SK-N-MC (cell line): ENCODE data around the gene FSIP1.

Experiments used
- DNase-seq: peaks from one replicate; pipeline ENCODE4 v3.0.0-alpha.2; 2011; ENCODE audit warnings: low read depth, low spot score
- H3K27ac ChIP-seq: fragments of 200-600 bp; sonication (generic); 2 replicates; pipeline ENCODE4 v1.5.1; 2016; ENCODE audit warnings: mixed run types
- H3K36me3 ChIP-seq: fragments of 200-600 bp; sonication (generic); 2 replicates; pipeline ENCODE4 v1.6.1; 2017; ENCODE audit warnings: antibody characterized with exemption, low read length, mixed read lengths; ENCODE audit not compliant: insufficient read depth
- H3K4me3 ChIP-seq: fragments of 200-600 bp; sonication (generic); 2 replicates; pipeline ENCODE4 v1.5.1; 2016
- H3K9ac ChIP-seq: fragments of 200-600 bp; sonication (generic); 2 replicates; pipeline ENCODE4 v1.8.0; 2017; ENCODE audit warnings: mixed run types, mixed read lengths; ENCODE audit not compliant: insufficient read length
- H3K9me3 ChIP-seq: fragments of 200-600 bp; sonication (generic); 2 replicates; pipeline ENCODE4 v1.6.1; 2017; ENCODE audit warnings: low read depth, mild to moderate bottlenecking, antibody characterized with exemption, low read length, moderate library complexity, mixed read lengths
- EZH2 ChIP-seq: fragments of 200-600 bp; sonication (generic); IDR thresholded peaks from one replicate; pipeline ENCODE4 v1.6.1; 2017; ENCODE audit warnings: antibody characterized with exemption
- FOXP2 ChIP-seq: optimal IDR thresholded peaks from 2 replicates; pipeline ENCODE3; 2011; ENCODE audit warnings: mild to moderate bottlenecking, moderate library complexity; ENCODE audit not compliant: insufficient read depth; ENCODE audit errors: extremely low read length, control extremely low read depth
- POLR2AphosphoS5 ChIP-seq: IDR thresholded peaks from 2 replicates; pipeline ENCODE4 v1.6.1; 2012; ENCODE audit warnings: mild to moderate bottlenecking, low read depth, low read length, borderline replicate concordance

FSIP1 gene

DNA sequence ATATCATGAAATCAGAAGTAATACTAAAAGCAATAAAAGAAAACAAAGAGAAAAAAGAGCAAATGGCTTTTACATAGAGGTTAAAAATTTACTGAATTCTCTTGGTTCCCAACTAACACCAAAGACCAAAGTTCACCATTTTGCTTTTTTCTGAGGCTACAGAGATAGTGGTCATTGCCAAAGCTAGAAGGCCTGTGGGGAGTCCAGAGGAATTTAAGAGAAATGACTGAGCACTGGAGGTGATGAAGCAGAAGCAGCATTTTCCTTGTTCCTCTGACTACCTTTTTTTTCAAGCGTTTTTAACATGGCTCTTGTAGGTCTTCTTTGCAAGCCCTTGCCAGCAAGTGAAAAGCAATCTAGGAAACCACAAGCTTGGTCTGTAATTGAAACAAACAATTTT is 143.6 kb downstream of the FSIP1 start:
- Histone ChIP-seq H3K9me3 (no peaks in the 10 kb centered on the region), H3K27ac (no peak overlapping the region), H3K9ac (no peak overlapping the region), H3K36me3 (no peaks in the 10 kb centered on the region), H3K4me3 (no peak overlapping the region)
- TF ChIP-seq FOXP2 = no peak
- no peak for TF ChIP-seq POLR2AphosphoS5
- no peak for TF ChIP-seq EZH2
- DNase-seq = no peak

DNA sequence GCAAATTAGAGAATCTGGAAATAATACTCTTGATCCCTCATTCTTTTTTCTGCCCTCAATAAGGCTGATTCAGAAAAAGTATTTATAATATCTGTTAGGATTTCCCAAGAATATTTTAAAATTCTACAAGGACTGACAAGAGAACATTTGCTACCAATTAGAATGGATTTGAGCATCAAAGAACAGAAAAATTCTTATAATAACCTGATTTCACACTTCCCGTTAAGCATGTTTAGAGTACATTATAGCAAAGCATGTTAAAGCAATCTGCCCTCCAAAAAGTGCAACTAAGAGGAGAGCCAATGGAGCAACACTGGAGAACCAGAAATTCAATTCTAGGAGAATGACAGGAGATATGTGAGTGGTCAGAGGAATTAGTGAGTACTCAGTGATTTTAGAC is 144.6 kb downstream of the FSIP1 start:
- no peak overlapping the region for H3K9ac ChIP-seq
- H3K9me3 ChIP-seq = no peaks in the 10 kb centered on the region
- no peak overlapping the region for H3K4me3 ChIP-seq
- no peak for DNase-seq
- H3K27ac ChIP-seq = no peak overlapping the region
- H3K36me3 ChIP-seq = no peaks in the 10 kb centered on the region
- no peak for TF ChIP-seq FOXP2
- TF ChIP-seq EZH2 = no peak
- no peak for TF ChIP-seq POLR2AphosphoS5

DNA sequence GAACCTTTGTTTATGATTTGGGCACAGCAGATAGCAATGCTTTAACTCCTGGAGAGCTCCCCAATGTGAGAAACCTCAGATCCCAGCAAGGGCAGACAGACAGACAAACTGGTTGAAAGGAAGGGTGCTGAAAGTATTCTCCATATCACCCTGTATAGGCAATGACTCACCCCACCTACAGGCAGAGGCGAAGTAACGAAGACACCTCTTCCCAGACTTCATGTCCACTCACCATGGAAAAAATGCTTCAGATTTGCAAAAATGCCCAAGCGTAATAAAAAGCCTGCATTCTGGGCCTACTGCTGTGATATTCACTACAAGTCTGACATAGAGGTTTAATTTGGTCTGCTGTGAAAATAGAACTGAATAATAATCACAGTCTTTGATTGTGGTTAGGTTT is 151.3 kb downstream of the FSIP1 start:
- Histone ChIP-seq H3K9ac (no peak overlapping the region), H3K27ac (no peak overlapping the region), H3K9me3 (no peaks in the 10 kb centered on the region), H3K4me3 (no peak overlapping the region), H3K36me3 (no peaks in the 10 kb centered on the region)
- no peak for DNase-seq
- TF ChIP-seq POLR2AphosphoS5 (no peak), FOXP2 (no peak), EZH2 (no peak)

DNA sequence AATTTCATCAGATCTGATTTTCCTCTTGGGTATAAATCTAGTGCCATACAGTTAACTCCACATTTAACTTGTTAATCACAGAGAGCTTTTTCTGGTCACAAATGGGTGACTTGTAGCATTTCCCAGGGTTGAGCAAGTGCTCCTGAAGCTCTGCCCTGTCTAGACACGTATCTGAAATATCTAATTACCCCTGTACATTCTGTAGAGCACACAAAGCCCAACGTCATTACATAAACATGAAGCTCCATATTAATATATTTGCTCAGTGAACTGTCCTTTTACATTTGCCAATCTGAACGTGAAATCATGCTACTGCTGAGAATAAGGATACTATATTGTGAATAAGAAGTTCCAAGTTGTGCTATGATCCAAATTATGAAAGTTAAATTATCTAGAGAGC is 152.7 kb downstream of the FSIP1 start:
- TF ChIP-seq FOXP2 (no peak), EZH2 (no peak), POLR2AphosphoS5 (no peak)
- H3K9ac ChIP-seq = no peak overlapping the region
- no peaks in the 10 kb centered on the region for H3K36me3 ChIP-seq
- H3K9me3 ChIP-seq = no peaks in the 10 kb centered on the region
- no peak for DNase-seq
- H3K4me3 ChIP-seq = no peak overlapping the region
- H3K27ac ChIP-seq = no peak overlapping the region

DNA sequence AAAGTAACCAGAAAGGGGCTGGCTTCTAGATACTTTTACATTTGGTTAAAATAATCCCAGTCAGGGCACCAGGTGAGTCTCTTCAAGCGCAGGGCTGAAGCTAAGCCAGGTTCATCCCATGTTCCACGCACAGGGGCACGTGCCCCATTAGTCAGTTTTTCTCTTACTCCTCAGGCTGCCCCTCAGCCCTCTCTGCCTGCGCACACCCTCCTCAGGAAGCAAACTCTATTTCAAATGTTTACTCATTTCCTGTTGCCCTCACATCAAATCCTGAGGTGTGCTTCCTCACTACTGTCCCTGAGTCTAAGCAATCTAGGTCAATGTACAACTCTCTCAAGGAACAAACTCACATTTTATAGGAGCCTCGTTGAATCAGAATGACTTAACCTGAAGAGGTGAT is 153.3 kb downstream of the FSIP1 start:
- no peaks in the 10 kb centered on the region for H3K36me3 ChIP-seq
- H3K9ac ChIP-seq = no peak overlapping the region
- no peak for DNase-seq
- no peak overlapping the region for H3K27ac ChIP-seq
- H3K9me3 ChIP-seq = no peaks in the 10 kb centered on the region
- H3K4me3 ChIP-seq = no peak overlapping the region
- no peak for TF ChIP-seq FOXP2

DNA sequence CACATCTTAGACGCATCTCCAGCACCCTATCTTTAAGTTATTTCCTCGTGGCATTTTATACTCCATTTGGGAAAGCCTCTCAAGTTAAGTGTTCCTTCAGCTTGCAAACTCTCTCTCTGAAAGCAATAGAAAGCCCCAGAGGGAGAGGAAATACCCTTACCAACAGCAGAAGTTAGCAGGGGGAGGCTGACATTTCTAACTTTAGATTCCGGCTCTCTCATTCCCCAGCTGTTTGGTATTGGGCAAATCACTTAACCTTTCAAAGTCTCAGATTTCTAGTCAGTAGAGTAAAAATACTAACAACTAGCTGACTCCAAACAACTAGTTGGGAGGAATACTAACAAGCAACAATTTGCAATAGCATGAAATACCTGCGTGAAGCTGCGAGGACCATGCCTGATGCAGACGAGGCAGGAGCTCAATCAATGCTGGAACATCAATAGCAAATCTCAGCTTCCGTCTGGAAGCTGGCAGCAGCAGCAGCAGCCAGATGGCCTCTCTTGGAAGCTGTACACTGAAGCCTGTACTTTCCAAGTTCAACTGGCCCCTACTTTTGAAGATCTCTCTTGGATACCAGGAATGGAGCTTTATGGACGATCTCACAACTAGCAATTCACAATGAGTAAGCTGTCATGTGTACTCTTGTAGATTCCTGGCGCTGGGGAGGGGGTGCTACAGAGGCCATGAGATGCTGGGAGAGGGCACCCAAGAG is 153.9 kb downstream of the FSIP1 start:
- H3K27ac ChIP-seq = no peak overlapping the region
- H3K9me3 ChIP-seq = no peaks in the 10 kb centered on the region
- TF ChIP-seq EZH2 = no peak
- no peak for TF ChIP-seq FOXP2
- no peak for TF ChIP-seq POLR2AphosphoS5
- H3K4me3 ChIP-seq = no peak overlapping the region
- DNase-seq = no peak
- peak overlapping the region; percentile 6 for H3K9ac ChIP-seq
- H3K36me3 ChIP-seq = no peaks in the 10 kb centered on the region

DNA sequence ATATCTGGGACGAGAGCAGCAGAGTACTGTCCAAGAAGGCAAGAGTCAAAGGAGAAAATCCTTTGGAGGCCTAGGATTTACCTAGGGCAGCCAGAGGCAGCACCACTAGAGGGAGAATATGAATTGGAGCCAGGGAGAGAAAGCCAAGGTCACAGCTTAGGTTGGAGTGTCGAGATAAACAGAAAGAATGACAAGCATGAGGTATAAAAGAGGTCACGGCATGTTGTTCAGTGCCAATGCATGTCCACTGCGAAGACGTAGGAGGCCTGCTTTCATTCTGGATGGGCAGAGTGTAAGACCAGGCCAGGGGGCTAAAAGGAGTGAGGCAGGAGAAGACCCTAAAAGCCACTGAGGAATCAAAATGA is 154.5 kb downstream of the FSIP1 start:
- DNase-seq = no peak
- Histone ChIP-seq H3K27ac (no peak overlapping the region), H3K9me3 (no peaks in the 10 kb centered on the region), H3K36me3 (no peaks in the 10 kb centered on the region), H3K9ac (no peak overlapping the region), H3K4me3 (no peak overlapping the region)
- TF ChIP-seq POLR2AphosphoS5 (no peak), EZH2 (no peak), FOXP2 (no peak)

DNA sequence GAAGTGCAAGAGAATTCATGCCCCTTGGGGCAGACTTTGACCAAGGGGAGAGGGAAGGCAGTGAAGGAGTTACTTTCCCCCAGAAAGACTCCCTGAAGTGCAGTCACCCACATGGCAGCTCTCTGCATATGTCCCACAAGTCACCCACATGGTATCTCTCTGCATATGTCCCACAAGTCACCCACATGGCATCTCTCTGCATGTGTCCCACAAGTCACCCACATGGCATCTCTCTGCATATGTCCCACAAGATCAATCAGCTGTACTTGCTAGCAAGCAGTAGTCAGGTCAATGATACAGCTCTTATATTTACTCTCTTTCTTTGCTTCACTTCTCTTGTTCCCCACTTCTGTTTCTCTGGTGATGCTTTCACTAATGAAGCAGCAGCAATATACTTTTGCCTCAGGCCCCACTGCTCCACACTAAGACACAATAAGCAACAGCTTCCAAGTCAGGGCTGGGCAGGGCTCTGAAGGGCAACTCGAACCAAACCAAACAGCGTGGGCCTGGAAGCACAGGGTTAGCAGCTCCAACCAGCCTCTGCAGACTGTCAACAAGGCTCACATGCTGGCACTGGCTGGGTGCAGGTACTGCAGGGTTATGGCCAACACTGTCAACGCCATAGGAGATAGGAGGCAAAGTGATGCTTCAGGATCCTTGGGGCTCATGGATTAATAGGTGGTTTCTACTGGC is 155.0 kb downstream of the FSIP1 start:
- Histone ChIP-seq H3K36me3 (no peaks in the 10 kb centered on the region), H3K27ac (no peak overlapping the region), H3K9ac (no peak overlapping the region), H3K9me3 (no peaks in the 10 kb centered on the region), H3K4me3 (no peak overlapping the region)
- TF ChIP-seq FOXP2 (no peak), EZH2 (no peak), POLR2AphosphoS5 (no peak)
- DNase-seq = no peak

DNA sequence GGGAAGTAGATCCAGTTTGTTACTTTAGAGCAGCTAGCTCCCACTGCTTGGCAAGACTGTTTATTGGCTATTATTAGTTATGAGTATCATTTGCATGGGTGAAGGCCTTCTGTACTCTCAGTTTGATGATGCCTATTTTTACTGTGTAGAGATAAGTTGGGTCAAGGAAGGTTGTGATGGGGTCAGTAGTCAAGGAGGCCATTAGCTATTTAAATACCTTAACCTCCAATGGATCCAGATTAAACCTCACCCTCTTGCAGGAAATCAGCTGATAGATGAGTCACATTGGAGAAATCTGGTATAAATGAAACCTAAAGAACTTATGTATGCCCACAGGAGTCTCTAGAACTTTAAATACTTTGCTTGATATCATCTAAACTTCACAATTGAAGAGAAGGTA is 156.8 kb downstream of the FSIP1 start:
- Histone ChIP-seq H3K9ac (no peak overlapping the region), H3K9me3 (no peaks in the 10 kb centered on the region), H3K36me3 (no peaks in the 10 kb centered on the region), H3K4me3 (no peak overlapping the region), H3K27ac (no peak overlapping the region)
- DNase-seq = no peak
- TF ChIP-seq FOXP2 (no peak), EZH2 (no peak), POLR2AphosphoS5 (no peak)
